PC-3 (cell line): ENCODE data around the gene PLEKHM2. TPM values are rescaled to one million over a fixed set of nuclear protein-coding genes. Genes with fewer than 3 reads are reported as not detected.

Experiments
- ATAC-seq: fragments of 200-7000 bp; cut with Tn5 transposase; 2 replicates; pipeline ENCODE4 v1.9.1; 2020; ENCODE audit warnings: mild to moderate bottlenecking, moderate library complexity
- BruUV-seq: library from RNA; stranded (reverse); fragments of 400-500 nt; replicated peaks from 2 replicates; lab custom pipeline; 2021; lab: Mats Ljungman, UMichigan
- CTCF ChIA-PET: fragments of 300-600 bp; sonication (Branson Sonifier 250); formaldehyde crosslinking; loops from one replicate; lab custom pipeline; 2022; ENCODE audit warnings: antibody characterized with exemption; lab: Charles Lee
- POLR2A ChIA-PET: fragments of 300-600 bp; sonication (Branson Sonifier 250); formaldehyde crosslinking; loops from one replicate; lab custom pipeline; 2022; ENCODE audit warnings: antibody characterized with exemption; ENCODE audit not compliant: unreplicated experiment; lab: Charles Lee
- DNase-seq: peaks from one replicate; pipeline ENCODE4 v3.0.0-alpha.2; 2015
- H2AFZ ChIP-seq: fragments of 300-600 bp; sonication (generic); 2 replicates; pipeline ENCODE4 v1.6.0; 2016; ENCODE audit warnings: antibody characterized with exemption, low read length
- H3F3A ChIP-seq: fragments of 300-600 bp; sonication (generic); one replicate; pipeline ENCODE4 v1.6.0; 2017; ENCODE audit warnings: antibody characterized with exemption, low read length, control low read depth, mild to moderate bottlenecking; ENCODE audit not compliant: unreplicated experiment
- H3K27ac ChIP-seq: fragments of 300-600 bp; sonication (generic); 2 replicates; pipeline ENCODE4 v1.5.1; 2016; ENCODE audit warnings: mild to moderate bottlenecking, low read length
- H3K27me3 ChIP-seq: fragments of 300-600 bp; sonication (generic); 2 replicates; pipeline ENCODE4 v1.6.1; 2016; ENCODE audit warnings: low read length, mixed read lengths
- H3K36me3 ChIP-seq: fragments of 300-600 bp; sonication (generic); 2 replicates; pipeline ENCODE4 v1.6.1; 2016; ENCODE audit warnings: low read depth, mixed run types, low read length, mixed read lengths
- H3K4me1 ChIP-seq: fragments of 300-600 bp; sonication (generic); 2 replicates; pipeline ENCODE4 v1.5.1; 2016; ENCODE audit warnings: low read length; ENCODE audit not compliant: insufficient read depth
- H3K4me2 ChIP-seq: fragments of 300-600 bp; sonication (generic); 2 replicates; pipeline ENCODE4 v1.6.0; 2016; ENCODE audit warnings: low read length
- H3K4me3 ChIP-seq: fragments of 300-600 bp; sonication (generic); 2 replicates; pipeline ENCODE4 v1.5.1; 2016; ENCODE audit warnings: mild to moderate bottlenecking, low read length, mixed read lengths
- H3K79me2 ChIP-seq: fragments of 300-600 bp; sonication (generic); 2 replicates; pipeline ENCODE4 v1.6.1; 2017; ENCODE audit warnings: low read length, mixed read lengths
- H3K9ac ChIP-seq: fragments of 300-600 bp; sonication (generic); 2 replicates; pipeline ENCODE4 v1.6.0; 2016; ENCODE audit warnings: mild to moderate bottlenecking, low read length
- H3K9me2 ChIP-seq: fragments of 300-600 bp; sonication (generic); replicated peaks from 2 replicates; pipeline ENCODE4 v1.6.1; 2016; ENCODE audit warnings: mixed run types, low read length, mixed read lengths
- H3K9me3 ChIP-seq: fragments of 300-600 bp; sonication (generic); 2 replicates; pipeline ENCODE4 v1.6.1; 2016; ENCODE audit warnings: low read length, mixed read lengths
- H4K20me1 ChIP-seq: fragments of 300-600 bp; sonication (generic); 2 replicates; pipeline ENCODE4 v1.6.1; 2016; ENCODE audit warnings: low read length, mixed read lengths
- CTCF ChIP-seq: fragments of 300-600 bp; sonication (generic); conservative IDR thresholded peaks from 2 replicates; pipeline ENCODE4 v1.5.1; 2017; ENCODE audit warnings: antibody characterized with exemption, low read depth, mild to moderate bottlenecking, low read length
- EZH2 ChIP-seq: fragments of 300-600 bp; sonication (generic); IDR thresholded peaks from one replicate; pipeline ENCODE4 v1.6.1; 2017; ENCODE audit warnings: antibody characterized with exemption, mild to moderate bottlenecking, low read length; ENCODE audit not compliant: unreplicated experiment
- EZH2phosphoT487 ChIP-seq: fragments of 300-600 bp; sonication (generic); IDR thresholded peaks from 2 replicates; pipeline ENCODE4 v1.6.1; 2018; ENCODE audit warnings: mild to moderate bottlenecking, antibody characterized with exemption, low read length, borderline replicate concordance
- intact Hi-C: fragments of 100-400 bp; cut with micrococcal nuclease; formaldehyde crosslinking; loops from 2 replicates; pipeline ENCODE4 v1.9.0; 2023
- total RNA-seq: library from RNA; depleted of rRNA; stranded (reverse); fragments of >200 nt; gene quantifications from 2 replicates; pipeline ENCODE4 v1.2.3, GENCODE V29; 2014

The PLEKHM2 gene
- total RNA-seq, 1 experiment from 2014 or later, result 31.3 TPM

GRCh38 chr1:15667362-15667761, 16.8 kb upstream of the PLEKHM2 start:
- no peak for DNase-seq
- Histone ChIP-seq H3K36me3 (no peaks in the 10 kb centered on the region; the same call in 1 of the 2 replicates), H3K4me2 (no peak overlapping the region), H3K27ac (no peak overlapping the region), H3K27me3 (no peaks in the 10 kb centered on the region), H2AFZ (no peak overlapping the region), H3K9me2 (no peaks in the 10 kb centered on the region), H4K20me1 (no peaks in the 10 kb centered on the region), H3K9ac (no peak overlapping the region), H3K9me3 (no peaks in the 10 kb centered on the region), H3K79me2 (no peaks in the 10 kb centered on the region), H3K4me3 (no peak overlapping the region), H3K4me1 (no peaks in the 10 kb centered on the region), H3F3A (no peaks in the 10 kb centered on the region)
- intact Hi-C loops, result no loop called here
- POLR2A ChIA-PET, result no interaction called here
- CTCF ChIA-PET, result no interaction called here
- no TSS peak for BruUV-seq
- TF ChIP-seq CTCF (no peak), EZH2 (no peak), EZH2phosphoT487 (no peak)
- ATAC-seq, result no peak

- H3K9me2 ChIP-seq, result no peaks in the 10 kb centered on the region
- H3F3A ChIP-seq, result no peaks in the 10 kb centered on the region
- no peaks in the 10 kb centered on the region for H3K36me3 ChIP-seq
- no peak overlapping the region for H3K4me2 ChIP-seq
- no peak overlapping the region for H3K27ac ChIP-seq
- BruUV-seq, result no TSS peak
- ChIA-PET CTCF (no interaction called here), POLR2A (no interaction called here)
- DNase-seq (peak; percentile 18), ATAC-seq (no peak)
- H2AFZ ChIP-seq, result no peak overlapping the region
- intact Hi-C loops, result no loop called here
- H3K4me3 ChIP-seq, result no peak overlapping the region
- H3K4me1 ChIP-seq, result no peaks in the 10 kb centered on the region
- no peaks in the 10 kb centered on the region for H3K27me3 ChIP-seq
- H3K79me2 ChIP-seq, result no peaks in the 10 kb centered on the region
- H4K20me1 ChIP-seq, result no peaks in the 10 kb centered on the region
- TF ChIP-seq EZH2 (no peak), CTCF (no peak), EZH2phosphoT487 (no peak)
- no peaks in the 10 kb centered on the region for H3K9me3 ChIP-seq
- H3K9ac ChIP-seq, result no peak overlapping the region
These were observed 15.9 kb upstream of the PLEKHM2 start for GRCh38 chr1:15668089-15668754.

- Histone ChIP-seq H3K4me1 (no peaks in the 10 kb centered on the region), H3K4me2 (no peak overlapping the region), H3K9me3 (no peaks in the 10 kb centered on the region), H3K9me2 (no peaks in the 10 kb centered on the region), H3K4me3 (no peak overlapping the region), H3K27me3 (no peaks in the 10 kb centered on the region), H3K27ac (no peak overlapping the region), H3F3A (no peaks in the 10 kb centered on the region), H3K9ac (no peak overlapping the region), H3K36me3 (no peaks in the 10 kb centered on the region), H4K20me1 (no peaks in the 10 kb centered on the region), H3K79me2 (no peaks in the 10 kb centered on the region), H2AFZ (no peak overlapping the region)
- ATAC-seq, result no peak
- no peak for DNase-seq
- BruUV-seq, result no TSS peak
- no peak for TF ChIP-seq CTCF
- TF ChIP-seq EZH2phosphoT487, result no peak
- no peak for TF ChIP-seq EZH2
- ChIA-PET POLR2A (no interaction called here), CTCF (no interaction called here)
- intact Hi-C loops, result no loop called here
These were observed 15.0 kb upstream of the PLEKHM2 start for GRCh38 chr1:15669074-15669473.
